Fibroblast of gingiva (primary cell): Measurements from ENCODE around the gene ZNF853.
"Not testable (repeated sequence)": the region's sequence is repeated elsewhere in the genome, so short reads cannot be mapped to it uniquely, and the experiment has no call there.

Source experiments
- DNase-seq: peaks from one replicate; pipeline ENCODE4 v3.0.0-alpha.2; 2011; ENCODE audit warnings: low read depth

ZNF853 gene

DNA sequence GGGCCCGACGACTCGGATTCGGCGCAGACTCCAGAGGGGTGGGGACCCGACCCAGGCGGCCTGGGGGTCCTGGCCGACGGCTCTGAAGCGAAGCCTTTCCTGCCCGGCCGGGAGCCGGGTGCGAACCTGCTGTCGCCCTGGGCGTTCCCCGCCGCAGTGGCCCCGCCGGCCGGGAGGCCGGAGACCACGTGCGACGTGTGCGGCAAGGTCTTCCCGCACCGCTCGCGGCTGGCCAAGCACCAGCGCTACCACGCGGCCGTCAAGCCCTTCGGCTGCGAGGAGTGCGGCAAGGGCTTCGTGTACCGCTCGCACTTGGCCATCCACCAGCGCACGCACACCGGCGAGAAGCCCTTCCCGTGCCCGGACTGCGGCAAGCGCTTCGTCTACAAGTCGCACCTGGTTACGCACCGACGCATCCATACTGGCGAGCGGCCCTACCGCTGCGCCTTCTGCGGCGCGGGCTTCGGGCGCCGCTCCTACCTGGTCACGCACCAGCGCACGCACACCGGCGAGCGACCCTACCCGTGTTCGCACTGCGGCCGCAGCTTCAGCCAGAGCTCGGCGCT is 37.1 kb downstream of the ZNF853 start:
- DNase-seq: no peak

DNA sequence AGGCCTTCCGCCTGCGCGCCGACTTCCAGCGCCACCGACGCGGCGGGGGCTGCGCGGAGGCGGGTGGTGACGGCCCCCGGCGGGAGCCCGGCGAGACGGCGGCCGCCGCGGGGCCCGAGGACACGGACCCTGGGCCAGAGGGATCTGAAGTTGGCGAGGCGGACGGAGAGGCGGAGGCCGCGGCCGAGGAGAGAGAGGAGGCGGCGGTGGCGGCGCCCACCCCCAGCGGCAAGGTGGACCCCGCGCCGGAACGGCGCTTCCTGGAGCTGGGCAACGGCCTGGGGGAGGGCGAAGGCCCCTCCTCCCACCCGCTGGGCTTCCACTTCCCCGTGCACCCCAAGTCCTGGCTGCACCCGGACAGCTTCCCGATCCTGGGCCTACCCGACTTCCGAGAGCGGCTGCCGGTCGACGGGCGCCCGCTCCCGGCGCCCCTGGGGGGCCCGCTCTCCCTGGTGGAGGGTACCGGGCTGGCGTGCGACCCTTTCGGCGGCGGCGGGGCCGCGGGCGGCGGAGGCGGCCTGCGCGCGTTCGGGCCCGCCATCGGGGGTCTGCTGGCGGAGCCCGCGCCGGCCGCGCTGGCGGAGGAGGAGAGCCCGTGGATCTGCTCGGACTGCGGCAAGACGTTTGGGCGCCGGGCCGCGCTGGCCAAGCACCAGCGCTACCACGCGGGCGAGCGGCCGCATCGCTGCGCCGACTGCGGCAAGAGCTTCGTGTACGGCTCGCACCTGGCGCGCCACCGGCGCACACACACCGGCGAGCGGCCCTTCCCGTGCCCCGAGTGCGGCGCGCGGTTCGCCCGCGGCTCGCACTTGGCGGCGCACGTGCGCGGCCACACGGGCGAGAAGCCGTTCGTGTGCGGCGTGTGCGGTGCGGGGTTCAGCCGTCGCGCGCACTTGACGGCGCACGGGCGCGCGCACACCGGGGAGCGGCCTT is 37.9 kb downstream of the ZNF853 start:
- no peak for DNase-seq

DNA sequence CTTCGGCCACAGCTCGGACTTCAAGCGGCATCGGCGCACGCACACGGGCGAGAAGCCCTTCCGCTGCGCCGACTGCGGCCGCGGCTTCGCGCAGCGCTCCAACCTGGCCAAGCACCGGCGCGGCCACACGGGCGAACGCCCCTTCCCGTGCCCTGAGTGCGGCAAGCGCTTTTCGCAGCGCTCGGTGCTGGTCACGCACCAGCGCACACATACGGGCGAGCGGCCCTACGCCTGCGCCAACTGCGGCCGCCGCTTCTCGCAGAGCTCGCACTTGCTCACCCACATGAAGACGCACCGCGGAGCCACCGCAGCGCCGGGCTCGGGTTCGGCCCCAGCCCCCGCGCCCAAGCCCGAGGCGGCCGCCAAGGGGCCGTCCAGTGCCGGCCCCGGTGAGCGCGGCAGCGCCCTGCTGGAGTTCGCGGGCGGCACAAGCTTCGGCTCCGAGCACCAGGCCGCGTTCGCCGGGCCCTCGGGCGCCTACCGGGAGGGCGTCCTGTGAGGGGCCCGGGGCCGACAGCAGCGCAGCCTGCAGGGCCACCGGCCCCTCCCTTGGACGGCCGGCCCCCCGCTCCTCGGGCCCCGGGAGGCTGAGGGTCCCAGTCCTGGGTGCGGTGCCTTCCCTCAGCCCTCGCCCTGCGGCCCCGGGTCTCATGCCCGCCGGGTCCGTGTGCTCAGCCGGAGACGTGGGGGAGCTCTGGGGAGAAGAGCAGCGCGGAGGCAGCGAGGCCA is 38.9 kb downstream of the ZNF853 start:
- DNase-seq: no peak

DNA sequence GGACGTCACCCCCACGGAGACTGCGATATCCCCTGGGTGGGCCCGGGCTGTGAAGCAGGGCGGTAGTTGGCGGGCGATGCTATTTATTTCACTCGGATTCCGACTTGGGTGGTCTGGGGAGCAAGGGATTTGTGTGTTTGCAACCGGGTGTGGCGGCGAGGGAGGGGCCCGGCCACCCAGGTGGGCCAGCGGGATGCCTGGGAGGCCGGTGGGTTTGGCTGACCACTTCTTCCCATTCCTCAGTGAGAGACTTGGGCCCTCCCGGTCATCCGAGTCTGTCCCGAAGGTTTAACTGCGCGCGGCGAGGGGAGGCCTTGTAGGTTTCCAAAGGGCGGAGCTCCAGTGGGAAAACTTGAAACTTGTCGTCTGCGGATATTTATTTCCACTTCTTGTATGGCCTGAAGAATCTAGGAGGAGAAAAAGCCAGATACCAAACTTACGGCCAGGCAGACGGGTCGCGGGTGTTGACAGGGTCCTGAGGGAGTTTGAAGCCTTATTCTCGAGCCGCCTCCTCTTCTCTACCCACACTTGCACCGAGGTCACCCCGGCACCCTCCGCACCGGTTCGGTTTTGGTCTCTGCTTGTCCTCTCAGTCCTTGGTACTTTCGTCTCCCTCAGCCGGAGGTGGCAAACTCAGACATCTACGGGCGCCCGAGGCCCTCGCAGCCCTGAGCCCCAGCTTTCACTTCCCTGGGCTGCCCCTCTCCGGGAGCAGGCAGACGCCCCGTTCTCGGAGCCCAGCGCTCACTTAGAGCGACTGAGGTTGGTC is 39.6 kb downstream of the ZNF853 start:
- DNase-seq: no peak

DNA sequence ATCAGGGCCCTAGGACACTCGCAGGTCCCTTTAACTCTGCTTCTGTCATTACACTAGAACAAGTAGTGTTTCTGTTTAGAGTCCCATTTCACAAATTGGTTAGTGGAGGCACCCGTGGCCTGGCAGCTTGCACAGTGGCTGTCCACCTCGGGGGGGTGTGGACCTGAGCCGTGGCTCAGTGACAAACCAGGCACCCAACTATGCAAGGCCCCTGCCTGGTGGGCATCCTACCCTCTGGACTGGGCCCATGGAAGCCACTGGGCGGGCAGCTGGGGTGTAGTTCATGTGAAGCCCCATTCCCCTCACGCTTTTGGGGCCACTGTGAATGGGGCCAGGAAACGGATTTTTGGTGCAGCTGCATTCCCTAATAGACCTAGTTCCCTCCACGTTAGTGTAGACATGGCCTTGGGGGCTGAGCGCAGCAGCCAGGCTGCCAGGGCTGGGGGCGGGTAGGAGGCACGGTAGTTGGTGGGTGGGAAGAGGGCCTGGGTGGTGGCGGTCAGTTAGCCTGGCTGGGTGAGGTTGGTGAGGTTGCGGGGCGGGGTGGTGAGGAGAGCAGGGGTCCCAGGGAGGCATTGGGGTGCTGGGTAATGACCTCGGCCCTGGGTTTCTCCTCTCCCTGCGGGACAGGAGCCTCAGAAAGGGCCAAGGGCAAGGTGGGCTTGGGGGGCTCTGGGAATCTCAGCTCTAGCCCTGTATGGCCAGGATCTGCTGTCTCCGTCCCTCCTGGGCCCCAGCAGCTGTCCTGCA is 40.4 kb downstream of the ZNF853 start:
- DNase-seq: no peak

DNA sequence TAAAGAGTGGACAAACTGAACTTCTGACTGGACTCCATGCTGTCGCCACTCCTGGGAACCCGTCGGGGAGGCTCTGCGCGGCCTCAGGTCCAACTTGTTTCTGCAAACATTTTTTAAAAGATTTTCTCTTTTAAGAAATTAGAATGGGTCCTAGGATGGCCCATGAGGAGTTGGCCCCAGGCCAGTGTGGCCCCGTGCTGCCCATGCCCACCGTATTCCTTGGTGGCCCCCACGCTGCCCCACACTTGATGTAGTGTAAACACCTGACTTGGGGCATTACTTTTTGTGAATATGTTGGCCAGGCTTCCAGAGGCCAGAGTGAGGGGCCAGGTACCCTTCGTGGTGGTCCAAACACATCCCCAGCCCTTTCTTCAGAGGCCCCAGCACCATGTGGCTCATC is 41.0 kb downstream of the ZNF853 start:
- no peak for DNase-seq

DNA sequence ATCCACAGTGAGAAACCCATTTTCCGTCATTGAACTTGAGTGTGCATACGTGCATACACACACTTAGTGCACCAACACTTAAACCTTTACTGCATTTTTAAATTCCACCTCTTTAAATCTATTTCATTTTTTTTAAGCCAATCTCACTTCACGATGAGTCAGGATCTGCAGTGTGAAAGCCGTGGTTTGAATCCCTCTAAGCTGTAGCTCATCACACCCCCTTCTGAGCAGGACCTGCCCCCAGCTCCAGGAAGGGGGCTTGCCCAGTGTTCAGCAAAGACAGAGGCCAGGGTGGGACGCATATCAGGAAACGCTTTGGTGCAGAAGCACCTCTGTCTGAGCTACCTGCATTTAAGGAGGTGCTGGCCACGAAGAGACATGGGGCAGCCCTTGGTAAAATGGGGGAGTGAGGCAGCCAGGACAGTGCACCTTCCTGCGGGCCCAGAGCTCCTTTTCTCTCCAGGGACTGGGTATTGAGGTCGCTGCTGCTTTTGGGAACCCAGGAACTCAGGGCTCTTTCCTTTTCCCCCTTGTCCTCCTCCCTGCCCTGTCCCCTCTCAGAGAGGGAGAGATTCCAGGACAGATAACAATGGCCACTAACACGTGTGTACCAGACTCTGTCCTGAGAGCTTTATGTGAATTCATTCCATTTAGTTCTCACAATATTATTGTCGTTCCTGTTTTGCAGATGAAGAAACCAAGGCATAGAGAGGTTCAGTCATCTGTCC is 43.4 kb downstream of the ZNF853 start:
- no peak for DNase-seq

DNA sequence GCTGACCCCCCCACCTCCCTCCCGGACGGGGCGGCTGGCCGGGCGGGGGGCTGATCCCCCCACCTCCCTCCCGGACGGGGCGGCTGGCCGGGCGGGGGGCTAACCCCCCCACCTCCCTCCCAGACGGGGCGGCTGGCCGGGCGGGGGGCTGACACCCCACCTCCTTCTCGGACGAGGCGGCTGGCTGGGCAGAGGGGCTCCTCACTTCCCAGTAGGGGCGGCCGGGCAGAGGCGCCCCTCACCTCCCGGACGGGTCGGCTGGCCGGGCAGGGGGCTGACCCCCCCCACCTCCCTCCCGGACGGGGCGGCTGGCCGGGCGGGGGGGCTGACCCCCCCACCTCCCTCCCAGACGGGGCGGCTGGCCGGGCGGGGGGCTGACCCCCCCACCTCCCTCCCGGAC is 55.4 kb downstream of the ZNF853 start:
- not testable (repeated sequence) for DNase-seq
